Fibroblast of skin of right quadriceps (primary cell): Measurements from ENCODE around the gene KLF7.

Experiments
- DNase-seq: peaks from one replicate; pipeline ENCODE4 v3.0.0-alpha.2; 2013

KLF7 gene

GRCh38 chr2:207166349-207167098 lies 776 bp upstream of the KLF7 start:
- peak; percentile 88 for DNase-seq

- DNase-seq = peak; percentile 100
Measured at GRCh38 chr2:207166039-207166348, 246 bp upstream of the KLF7 start.

- peak; percentile 57 for DNase-seq
Measured at GRCh38 chr2:207164006-207164831, 1.5 kb downstream of the KLF7 start.

GRCh38 chr2:207163756-207164005 lies 2.1 kb downstream of the KLF7 start:
- DNase-seq = no peak

- DNase-seq = peak; percentile 92
Measured at GRCh38 chr2:207163053-207163755, 2.5 kb downstream of the KLF7 start.

DNA sequence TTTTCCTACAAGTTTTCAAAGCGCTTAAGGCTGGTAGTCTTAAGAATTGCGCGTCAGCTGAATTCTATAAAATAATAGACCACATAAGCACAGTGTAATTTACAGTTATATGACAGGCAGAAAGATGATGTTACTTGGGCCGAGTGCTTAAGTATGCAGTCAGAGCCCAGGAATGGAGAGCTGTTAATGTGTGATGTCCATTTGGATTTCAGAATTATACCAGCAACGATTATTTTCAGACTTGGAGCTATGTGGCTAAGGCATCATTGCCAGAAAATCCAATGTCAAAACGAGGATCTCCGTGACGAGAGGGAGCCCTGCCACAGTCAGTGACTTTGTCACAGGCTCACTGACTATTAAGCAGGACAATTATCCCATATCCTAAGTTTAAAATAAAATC lies 3.4 kb downstream of the KLF7 start:
- peak; percentile 84 for DNase-seq

- peak; percentile 56 for DNase-seq
Measured at GRCh38 chr2:207161247-207162123, 4.3 kb downstream of the KLF7 start.

DNA sequence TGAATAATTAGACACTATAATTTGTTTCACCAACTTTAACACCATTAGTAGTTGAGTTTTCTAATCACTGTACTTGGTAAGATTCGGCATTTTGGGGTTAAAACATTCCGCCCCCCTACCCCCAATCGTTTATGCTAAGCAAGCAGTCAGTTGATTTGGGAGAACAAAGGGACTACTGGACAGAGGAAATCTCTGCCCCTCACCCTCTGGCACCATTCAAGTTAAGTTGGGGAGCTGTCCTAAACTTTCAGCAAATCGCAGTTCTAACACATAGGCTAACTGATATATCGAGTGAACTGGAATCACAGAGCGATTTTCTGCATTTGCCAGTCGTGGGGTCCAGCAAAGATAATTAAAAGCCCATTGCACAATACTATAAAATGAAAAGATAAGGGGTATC lies 5.6 kb downstream of the KLF7 start:
- DNase-seq = no peak

GRCh38 chr2:207159002-207159401 lies 6.7 kb downstream of the KLF7 start:
- DNase-seq = no peak

- DNase-seq = no peak
Measured at GRCh38 chr2:207157731-207158130, 8.0 kb downstream of the KLF7 start.

- DNase-seq = no peak
Measured at GRCh38 chr2:207157162-207157481, 8.6 kb downstream of the KLF7 start.

GRCh38 chr2:207156451-207157161 lies 9.1 kb downstream of the KLF7 start:
- peak; percentile 37 for DNase-seq

GRCh38 chr2:207155516-207156444 lies 10.0 kb downstream of the KLF7 start:
- DNase-seq = no peak

DNA sequence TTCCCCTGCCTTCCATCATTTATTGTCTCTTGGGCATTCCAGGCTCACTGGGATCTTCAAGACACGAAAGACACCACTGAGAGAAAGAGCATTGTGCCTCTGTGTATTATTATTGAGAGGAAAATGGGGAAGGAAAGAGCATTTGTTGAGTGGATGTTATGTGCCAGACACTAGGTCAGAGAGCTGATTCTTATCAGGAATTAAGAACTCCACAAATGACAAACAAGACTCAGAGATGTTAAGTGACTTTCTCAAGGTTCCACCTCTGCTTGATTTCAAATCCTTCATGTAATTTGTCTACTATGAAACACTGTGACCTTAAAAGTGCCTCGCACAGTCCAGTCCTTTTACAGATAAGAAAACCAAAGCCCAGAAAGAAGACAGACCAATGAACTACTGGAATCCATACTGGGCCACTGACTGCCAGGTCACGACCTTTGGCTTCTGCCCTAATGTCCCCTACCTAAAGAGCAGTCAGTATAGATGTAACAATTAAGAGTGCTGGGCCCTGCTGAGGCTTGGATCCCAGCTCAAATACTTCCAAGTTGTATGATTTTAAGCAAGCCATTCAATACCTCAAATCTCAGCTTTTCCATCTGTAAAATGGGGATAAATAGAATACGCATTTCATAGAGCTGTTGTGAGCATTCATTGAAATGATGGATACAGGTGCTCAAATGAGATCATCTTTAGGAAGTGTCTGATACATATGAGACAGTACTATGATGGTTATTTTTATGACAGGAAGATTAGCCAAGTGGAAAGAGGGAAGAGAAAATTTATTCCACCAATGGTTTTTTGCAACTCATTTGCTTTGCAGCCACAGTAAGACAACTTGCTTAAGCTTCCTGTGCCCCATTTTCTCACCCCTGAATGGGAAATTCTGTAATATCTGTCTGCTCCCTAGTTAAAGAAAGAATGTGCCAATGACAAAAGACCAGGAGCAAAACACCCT lies 10.9 kb downstream of the KLF7 start:
- DNase-seq = no peak

DNA sequence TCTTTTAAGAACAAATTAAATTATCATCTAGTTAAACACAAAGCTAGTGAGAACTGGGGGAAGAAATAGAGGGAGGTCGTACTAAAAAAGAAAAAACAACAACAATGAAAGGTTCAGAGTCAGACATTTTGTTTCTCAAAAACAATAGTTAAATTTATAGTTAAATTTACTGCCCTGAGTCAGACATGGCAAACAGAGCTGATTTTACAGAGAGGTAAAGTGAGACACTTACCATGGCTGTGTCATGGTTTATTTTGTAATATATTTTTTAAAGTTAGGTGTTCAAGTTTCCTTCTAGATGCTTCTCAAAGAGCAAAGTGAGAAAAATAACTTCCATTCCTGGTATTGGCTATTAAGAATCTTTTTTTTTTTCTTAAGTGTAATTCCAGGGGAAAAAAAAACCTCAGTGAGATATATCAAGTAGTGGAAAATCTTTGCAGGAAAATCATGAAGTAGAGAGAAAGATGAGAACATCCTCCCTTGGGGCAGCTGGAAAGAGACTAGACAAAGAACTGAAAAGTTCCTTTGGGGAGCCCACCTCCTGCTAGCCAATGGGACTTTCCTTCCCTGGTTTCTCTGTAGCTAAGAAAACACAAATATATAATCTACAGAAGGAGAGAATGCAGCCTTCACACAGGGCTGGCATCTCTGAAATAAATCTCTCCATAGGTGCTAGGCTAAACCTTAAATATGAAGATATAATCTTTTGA lies 12.3 kb downstream of the KLF7 start:
- DNase-seq = no peak

GRCh38 chr2:207151048-207151447 lies 14.7 kb downstream of the KLF7 start:
- no peak for DNase-seq

DNA sequence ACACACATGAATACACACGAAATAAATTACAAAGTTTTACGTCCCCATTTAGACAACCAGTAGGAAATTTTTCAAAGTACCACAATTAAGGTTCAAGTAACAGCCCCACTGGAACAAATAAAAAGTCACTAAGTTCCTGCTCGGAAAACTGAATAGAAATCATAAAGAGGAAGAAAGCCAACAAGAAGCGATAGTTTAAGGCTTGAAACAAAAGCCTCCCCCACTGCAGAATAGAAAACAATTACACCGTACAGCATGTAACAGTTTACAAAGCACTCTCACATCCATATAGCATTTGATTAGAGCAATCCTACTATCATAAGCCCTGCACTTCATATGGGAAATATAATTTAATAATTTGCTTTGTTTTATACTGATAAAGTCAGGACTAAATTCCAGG lies 15.5 kb downstream of the KLF7 start:
- DNase-seq = no peak

DNA sequence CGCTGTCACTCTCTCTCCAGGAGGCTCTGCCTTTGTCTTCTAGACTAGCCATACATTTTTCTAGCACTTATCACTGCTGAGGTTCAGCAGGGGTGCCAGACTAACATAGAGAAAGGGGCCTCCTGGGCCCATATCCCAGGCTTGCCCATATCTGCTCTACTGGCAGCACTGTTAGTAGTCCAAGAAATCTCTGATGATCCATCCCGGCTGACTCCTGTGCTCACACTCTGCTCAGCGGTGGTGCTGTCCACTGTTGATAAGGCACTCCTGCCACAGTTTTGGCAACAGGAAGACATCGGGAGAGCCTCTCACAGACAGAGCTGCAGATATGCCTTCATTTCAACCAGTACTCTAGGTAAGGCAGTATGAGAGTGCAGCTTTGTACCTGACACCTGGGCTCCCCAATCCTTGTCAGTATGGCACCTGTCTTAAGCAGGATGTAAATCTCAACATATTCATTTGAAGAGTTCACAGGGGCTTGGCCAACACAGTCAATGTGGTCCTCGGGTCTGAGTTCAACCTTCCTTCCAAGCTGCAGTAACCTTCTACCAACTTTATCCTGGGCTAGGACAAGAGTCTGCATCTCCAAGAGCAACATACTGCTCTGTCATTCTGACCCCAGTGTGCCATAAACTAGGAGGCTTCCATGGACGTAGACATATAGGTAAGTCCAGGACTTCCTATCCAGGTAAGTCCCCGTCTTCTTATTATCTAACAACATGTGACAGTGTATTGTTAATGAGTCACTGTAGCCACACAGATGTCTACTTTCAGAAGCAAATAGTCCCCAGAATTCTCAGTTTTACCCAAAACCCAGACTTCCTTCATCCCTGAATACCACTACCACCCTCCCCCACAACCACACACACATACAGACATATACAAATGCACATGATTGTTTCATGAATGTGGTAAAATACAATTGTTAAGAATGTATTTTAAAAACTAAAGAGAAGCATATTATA lies 16.2 kb downstream of the KLF7 start:
- peak; percentile 31 for DNase-seq
